GM19240 (cell line): ENCODE measurements around the gene KDELR3.

Source experiments
- DNase-seq: peaks from one replicate; pipeline ENCODE4 v3.0.0; 2011; ENCODE audit warnings: low spot score; ENCODE audit not compliant: insufficient read length

Gene KDELR3

GRCh38 chr22:38437416-38437815 is 30.5 kb upstream of the KDELR3 start:
- DNase-seq, result no peak

- no peak for DNase-seq
These were observed 27.0 kb upstream of the KDELR3 start for GRCh38 chr22:38440747-38441350.

- DNase-seq, result no peak
These were observed 26.1 kb upstream of the KDELR3 start for GRCh38 chr22:38441620-38442287.

GRCh38 chr22:38442967-38443627 is 24.8 kb upstream of the KDELR3 start:
- DNase-seq, result no peak

GRCh38 chr22:38443628-38444521 is 24.0 kb upstream of the KDELR3 start:
- DNase-seq, result no peak

- no peak for DNase-seq
These were observed 23.1 kb upstream of the KDELR3 start for GRCh38 chr22:38444783-38445182.

- no peak for DNase-seq
These were observed 21.8 kb upstream of the KDELR3 start for GRCh38 chr22:38446018-38446601.

- no peak for DNase-seq
These were observed 18.8 kb upstream of the KDELR3 start for GRCh38 chr22:38448945-38449745.

GRCh38 chr22:38449776-38450175 is 18.1 kb upstream of the KDELR3 start:
- DNase-seq, result no peak

GRCh38 chr22:38450234-38450797 is 17.6 kb upstream of the KDELR3 start:
- DNase-seq, result no peak

- DNase-seq, result no peak
These were observed 16.5 kb upstream of the KDELR3 start for GRCh38 chr22:38451404-38451803.

- no peak for DNase-seq
These were observed 16.0 kb upstream of the KDELR3 start for GRCh38 chr22:38451864-38452263.

GRCh38 chr22:38452373-38453065 is 15.4 kb upstream of the KDELR3 start:
- DNase-seq, result no peak

- no peak for DNase-seq
These were observed 14.7 kb upstream of the KDELR3 start for GRCh38 chr22:38453066-38453672.

GRCh38 chr22:38453996-38454352 is 13.9 kb upstream of the KDELR3 start:
- no peak for DNase-seq

GRCh38 chr22:38454353-38455075 is 13.4 kb upstream of the KDELR3 start:
- DNase-seq, result no peak

- no peak for DNase-seq
These were observed 12.8 kb upstream of the KDELR3 start, which contains the start of gene KCNJ4 for GRCh38 chr22:38455076-38455529. TSS of gene KCNJ4 (minus strand) at chr22:38455199. CDS start at chr22:38428132, 27,067 bp downstream.

- DNase-seq, result no peak
These were observed 12.2 kb upstream of the KDELR3 start for GRCh38 chr22:38455530-38456271.
